Measurements from ENCODE around the gene DDX24. TPM values are rescaled to one million over a fixed set of nuclear protein-coding genes. Genes with fewer than 3 reads are reported as not detected.

Gene DDX24
- total and polyA plus RNA-seq, 2 of the 8 experiments (the other 6 are each of a cell fraction or from before 2014, with no cell fraction given): 89.0 to 201 TPM

DNA sequence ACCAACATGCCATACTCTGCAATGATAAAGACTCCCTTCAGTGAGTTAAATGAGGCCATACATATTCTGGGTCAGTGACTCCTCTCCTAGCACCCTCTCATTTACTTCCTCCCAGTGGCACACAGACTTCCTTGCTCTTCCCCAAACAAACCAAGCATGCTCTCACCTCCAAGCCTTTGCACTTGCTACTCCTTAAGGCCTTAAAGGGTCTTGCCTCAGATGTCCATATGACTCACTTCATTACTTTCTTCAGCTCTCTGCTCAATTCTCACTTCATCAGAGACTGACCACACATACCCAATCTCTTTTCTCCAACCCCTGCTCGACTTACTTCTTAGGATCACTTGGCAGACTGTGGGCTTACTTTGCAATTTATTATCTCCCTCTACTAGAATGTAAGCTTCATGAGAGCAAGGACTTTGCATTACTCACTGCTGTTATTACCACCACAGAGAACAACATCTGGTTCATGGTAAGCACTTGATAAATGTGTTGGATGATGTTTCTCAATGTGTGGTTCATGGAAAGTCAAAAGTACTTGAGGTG, 22.8 kb downstream of the DDX24 start:
- H2AK5ac ChIP-seq (ENCODE audit: low read depth, low read length): no peak overlapping the region
- H4K5ac ChIP-seq (ENCODE audit: insufficient read length, low read depth, low read length): no peak overlapping the region
- H3K23me2 ChIP-seq (ENCODE audit: low read depth, low read length): no peaks in the 10 kb centered on the region; the same call in 1 of the 2 replicates
- peaks cover 0 to 9% of the 10 kb centered on the region in 2 experiments; a peak in 2 of 4 replicates for H3K79me2 ChIP-seq (ENCODE audit: control insufficient read depth in 1 of 2, insufficient read depth in 2 of 2, low read length in 2 of 2)
- TF ChIP-seq PHF8 (conservative IDR thresholded peaks at IDR 0.05; ENCODE audit: low read depth, low read length): no peak
- H4K91ac ChIP-seq (replicated peaks; ENCODE audit: insufficient read length, low read length): no peak overlapping the region
- no peak overlapping the region for H3K56ac ChIP-seq (replicated peaks; ENCODE audit: insufficient read length, low read depth, low read length)
- H3K4me2 ChIP-seq (ENCODE audit: insufficient read depth in 1 of 2, low read depth in 2 of 2, low read length in 2 of 2): no peak overlapping the region
- no peak overlapping the region for H3K9ac ChIP-seq (replicated peaks in 1 of 4; ENCODE audit: extremely low read depth in 1 of 4, low read depth in 3 of 4, low read length in 3 of 4)
- no peak overlapping the region for H3K18ac ChIP-seq (ENCODE audit: extremely low read depth, low read length)
- H3K4me1 ChIP-seq (replicated peaks in 1 of 4; ENCODE audit: control insufficient read depth in 3 of 4, insufficient read depth in 4 of 4, low read length in 3 of 4): peaks cover 0 to 2% (median 0%) of the 10 kb centered on the region in 4 experiments; a peak in 1 of 7 replicates
- no peak overlapping the region for H3K4ac ChIP-seq (replicated peaks; ENCODE audit: insufficient read length, low read depth, low read length)
- no peak overlapping the region for H2AFZ ChIP-seq (ENCODE audit: low read length)
- no peak overlapping the region for H4K8ac ChIP-seq (ENCODE audit: extremely low read depth, insufficient read depth, low read length)
- H3K27ac ChIP-seq (ENCODE audit: low read depth, low read length): no peak overlapping the region
- FAIRE-seq (no peak), DNase-seq (ENCODE audit: low read depth in 1 of 2, low spot score in 2 of 2) (no peak)
- ChIA-PET CTCF (ENCODE audit: partially characterized antibody) (interaction anchor here (1.1 to 17.4 kb wide), 6 partner anchors 11 to 82 kb away, joined by 3 to 148 read pairs (median 4); no protein-coding TSS in a partner anchor), POLR2A (ENCODE audit: partially characterized antibody) (interaction anchor here (1.1 to 1.4 kb wide), 2 partner anchors 12 to 22 kb away, joined by 3 to 4 read pairs; no protein-coding TSS in a partner anchor)
- H3K9me3 ChIP-seq (ENCODE audit: insufficient read depth in 2 of 2, low read depth in 1 of 2, low read length in 1 of 2): no peaks in the 10 kb centered on the region
- no peak overlapping the region for H3K4me3 ChIP-seq (ENCODE audit: extremely low read depth in 1 of 4, insufficient read depth in 2 of 4, low read depth in 3 of 4, low read length in 4 of 4)
- no peak overlapping the region for H3K23ac ChIP-seq (ENCODE audit: insufficient read length)
- no peak overlapping the region for H2BK15ac ChIP-seq (ENCODE audit: low read length)
- no peaks in the 10 kb centered on the region for H3K27me3 ChIP-seq (replicated peaks in 1 of 4; ENCODE audit: control insufficient read depth in 3 of 4, extremely low read depth in 1 of 4, insufficient read depth in 3 of 4, low read length in 3 of 4)
- H2BK20ac ChIP-seq (ENCODE audit: low read length): no peak overlapping the region
- no peak overlapping the region for H3K14ac ChIP-seq (ENCODE audit: insufficient read length)
- H2BK5ac ChIP-seq (ENCODE audit: low read depth, low read length): no peak overlapping the region
- peaks cover 4% of the 10 kb centered on the region for H3K79me1 ChIP-seq (ENCODE audit: low read depth, low read length)
- no peak overlapping the region for H2BK12ac ChIP-seq (ENCODE audit: low read depth, low read length)
- H3K36me3 ChIP-seq (ENCODE audit: control insufficient read depth in 2 of 4, insufficient read depth in 4 of 4, low read length in 3 of 4): peaks cover 26 to 79% (median 61%) of the 10 kb centered on the region in 4 experiments
- no peak overlapping the region for H2BK120ac ChIP-seq (replicated peaks; ENCODE audit: low read depth, low read length)
- 87% methylated on average over 1 of the region's 1 CpG; no CpG with 5 or more reads in 1 of the 2 experiments for WGBS, 2 experiments (ENCODE audit: extremely low coverage in 1 of 2, insufficient coverage in 1 of 2, insufficient read length in 1 of 2, insufficient replicate concordance in 2 of 2, low coverage in 1 of 2, low lambda C conversion rate in 2 of 2, missing lambda C conversion rate in 1 of 2)
- H4K20me1 ChIP-seq (replicated peaks in 1 of 2; ENCODE audit: control insufficient read depth in 1 of 2, insufficient read depth in 2 of 2, low read length in 2 of 2): peaks cover 6 to 8% of the 10 kb centered on the region in 2 experiments
